GM20000 (cell line): Measurements from ENCODE around the gene DSCAML1.

Source experiments
- DNase-seq: peaks from one replicate; pipeline ENCODE4 v3.0.0; 2012; ENCODE audit warnings: low spot score
- TF ChIP-seq, protein P1 (sequence below): IDR thresholded peaks from 2 replicates; pipeline ENCODE4 v1.5.1; 2012; ENCODE audit warnings: mild to moderate bottlenecking, control low read depth; ENCODE audit errors: extremely low read depth, missing control alignments

The DSCAML1 gene

DNA sequence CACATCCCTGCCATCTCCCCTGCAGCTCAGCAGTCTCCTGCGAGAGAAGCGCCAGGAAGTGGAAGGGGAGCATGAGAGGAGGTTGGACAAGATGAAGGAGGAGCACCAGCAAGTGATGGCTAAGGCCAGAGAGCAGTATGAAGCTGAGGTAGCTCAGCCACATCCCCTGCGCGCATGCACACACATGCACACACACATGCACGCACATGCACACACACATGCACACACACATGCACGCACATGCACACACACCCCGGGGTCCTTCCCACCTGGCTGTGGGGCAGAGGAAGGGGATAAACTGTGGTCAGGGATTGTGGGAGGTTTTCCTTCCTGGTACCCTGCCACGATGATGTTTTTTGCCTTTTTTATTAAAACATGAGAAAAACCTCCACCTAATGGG is 404.0 kb downstream of the DSCAML1 start:
- TF ChIP-seq, protein P1, sequence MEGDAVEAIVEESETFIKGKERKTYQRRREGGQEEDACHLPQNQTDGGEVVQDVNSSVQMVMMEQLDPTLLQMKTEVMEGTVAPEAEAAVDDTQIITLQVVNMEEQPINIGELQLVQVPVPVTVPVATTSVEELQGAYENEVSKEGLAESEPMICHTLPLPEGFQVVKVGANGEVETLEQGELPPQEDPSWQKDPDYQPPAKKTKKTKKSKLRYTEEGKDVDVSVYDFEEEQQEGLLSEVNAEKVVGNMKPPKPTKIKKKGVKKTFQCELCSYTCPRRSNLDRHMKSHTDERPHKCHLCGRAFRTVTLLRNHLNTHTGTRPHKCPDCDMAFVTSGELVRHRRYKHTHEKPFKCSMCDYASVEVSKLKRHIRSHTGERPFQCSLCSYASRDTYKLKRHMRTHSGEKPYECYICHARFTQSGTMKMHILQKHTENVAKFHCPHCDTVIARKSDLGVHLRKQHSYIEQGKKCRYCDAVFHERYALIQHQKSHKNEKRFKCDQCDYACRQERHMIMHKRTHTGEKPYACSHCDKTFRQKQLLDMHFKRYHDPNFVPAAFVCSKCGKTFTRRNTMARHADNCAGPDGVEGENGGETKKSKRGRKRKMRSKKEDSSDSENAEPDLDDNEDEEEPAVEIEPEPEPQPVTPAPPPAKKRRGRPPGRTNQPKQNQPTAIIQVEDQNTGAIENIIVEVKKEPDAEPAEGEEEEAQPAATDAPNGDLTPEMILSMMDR: no peak
- DNase-seq: no peak

DNA sequence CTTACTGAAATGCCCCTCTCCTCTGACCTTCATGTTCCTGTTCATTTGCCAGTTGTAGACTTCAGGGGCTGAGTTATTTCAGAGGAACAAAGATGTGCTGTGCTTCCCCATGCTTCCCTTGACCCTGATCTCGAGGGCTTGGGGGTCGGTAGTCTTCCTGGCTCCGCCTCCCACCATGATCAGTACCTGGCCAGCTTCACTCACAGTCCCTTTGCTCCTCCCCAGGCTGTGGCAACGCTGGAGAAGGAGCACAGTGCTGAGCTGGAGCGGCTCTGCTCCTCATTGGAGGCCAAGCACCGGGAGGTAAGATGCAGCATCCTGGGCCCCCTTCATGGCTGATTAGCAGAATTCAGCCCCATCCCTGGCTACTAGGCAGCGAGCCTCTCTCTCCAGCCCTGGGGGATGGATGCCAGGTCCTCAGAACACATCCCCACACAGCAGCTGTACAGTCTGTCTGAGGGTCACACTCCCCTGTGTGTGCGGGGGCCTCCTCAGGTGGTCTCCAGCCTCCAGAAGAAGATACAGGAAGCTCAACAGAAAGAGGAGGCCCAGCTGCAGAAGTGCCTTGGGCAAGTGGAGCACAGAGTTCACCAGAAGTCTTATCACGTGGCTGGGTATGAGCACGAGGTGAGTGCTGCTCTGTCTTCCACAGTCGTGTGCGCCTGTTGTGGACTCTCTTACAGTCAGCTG is 404.9 kb downstream of the DSCAML1 start:
- TF ChIP-seq, protein P1: no peak
- no peak for DNase-seq

DNA sequence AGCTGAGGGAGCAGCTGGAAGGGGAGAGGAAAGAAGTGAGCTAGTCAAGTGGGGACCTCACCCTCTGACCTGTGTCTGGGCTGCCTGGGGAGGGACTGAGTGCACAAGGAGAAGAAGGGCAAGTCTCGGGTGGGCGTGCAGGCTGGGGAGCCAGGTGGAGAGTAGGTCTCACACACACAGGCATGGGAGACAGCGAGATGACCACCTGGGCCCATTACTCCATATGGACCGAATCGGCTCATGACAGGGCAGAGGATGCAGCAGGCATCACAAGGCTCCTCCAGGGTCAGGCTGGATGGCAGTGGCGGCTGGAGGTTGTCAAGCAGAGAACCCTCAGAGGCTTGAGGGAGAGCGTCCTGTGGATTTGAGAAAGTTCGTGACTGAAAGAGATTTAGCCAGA is 405.8 kb downstream of the DSCAML1 start:
- TF ChIP-seq, protein P1: no peak
- no peak for DNase-seq

- TF ChIP-seq, protein P1: no peak
Observed at GRCh38 chr11:117390743-117391142, 406.3 kb downstream of the DSCAML1 start.

GRCh38 chr11:117387992-117388755 is 408.8 kb downstream of the DSCAML1 start:
- DNase-seq: no peak
- TF ChIP-seq, protein P1: no peak

More at GRCh38 chr11:117390743-117391142, 406.3 kb downstream of the DSCAML1 start:
- no peak for DNase-seq

GRCh38 chr11:117385906-117386305 is 411.1 kb downstream of the DSCAML1 start:
- TF ChIP-seq, protein P1: no peak

GRCh38 chr11:117385471-117385870 is 411.5 kb downstream of the DSCAML1 start:
- DNase-seq: no peak

More at GRCh38 chr11:117385906-117386305, 411.1 kb downstream of the DSCAML1 start:
- no peak for DNase-seq

More at GRCh38 chr11:117385471-117385870, 411.5 kb downstream of the DSCAML1 start:
- TF ChIP-seq, protein P1: no peak
